GM23338 (cell line): Measurements from ENCODE around the gene ST6GALNAC1. TPM values are rescaled to one million over a fixed set of nuclear protein-coding genes. Genes with fewer than 3 reads are reported as not detected.
"Not testable (repeated sequence)": the region's sequence is repeated elsewhere in the genome, so short reads cannot be mapped to it uniquely, and the experiment has no call there.

Source experiments
- ATAC-seq: fragments of 200-7000 bp; cut with Tn5 transposase; 3 replicates; pipeline ENCODE4 v1.9.1; 2020
- DNase-seq: peaks from one replicate; pipeline ENCODE4 v3.0.0-alpha.2; 2015; ENCODE audit warnings: low spot score
- H2AFZ ChIP-seq: fragments of 200-600 bp; sonication (generic); 2 replicates; pipeline ENCODE4 v1.8.0; 2016; ENCODE audit warnings: antibody characterized with exemption, mild to moderate bottlenecking, moderate library complexity
- H3F3A ChIP-seq: fragments of 200-600 bp; sonication (generic); replicated peaks from 2 replicates; pipeline ENCODE4 v1.8.0; 2017; ENCODE audit warnings: antibody characterized with exemption, mixed run types, low read depth
- H3K27ac ChIP-seq: fragments of 200-600 bp; sonication (generic); 2 replicates; pipeline ENCODE4 v1.6.1; 2016; ENCODE audit warnings: low read depth
- H3K27me3 ChIP-seq: fragments of 200-600 bp; sonication (generic); 2 replicates; pipeline ENCODE4 v1.8.0; 2016; ENCODE audit warnings: mild to moderate bottlenecking, mixed run types, moderate library complexity; ENCODE audit not compliant: insufficient read depth
- H3K36me3 ChIP-seq: fragments of 200-600 bp; sonication (generic); 2 replicates; pipeline ENCODE4 v1.8.0; 2016; ENCODE audit warnings: mild to moderate bottlenecking; ENCODE audit not compliant: insufficient read depth
- H3K4me1 ChIP-seq: fragments of 200-600 bp; sonication (generic); 2 replicates; pipeline ENCODE4 v1.8.0; 2016; ENCODE audit warnings: mild to moderate bottlenecking, moderate library complexity; ENCODE audit not compliant: insufficient read depth
- H3K4me2 ChIP-seq: fragments of 200-600 bp; sonication (generic); 2 replicates; pipeline ENCODE4 v1.7.1; 2017; ENCODE audit warnings: mixed run types
- H3K4me3 ChIP-seq: fragments of 200-600 bp; sonication (generic); 2 replicates; pipeline ENCODE4 v1.6.1; 2016; ENCODE audit warnings: mixed run types
- H3K79me2 ChIP-seq: fragments of 200-600 bp; sonication (generic); replicated peaks from 2 replicates; pipeline ENCODE4 v1.8.0; 2017; ENCODE audit warnings: mild to moderate bottlenecking; ENCODE audit not compliant: insufficient read depth
- H3K9me2 ChIP-seq: fragments of 200-600 bp; sonication (generic); 2 replicates; pipeline ENCODE4 v1.8.0; 2017; ENCODE audit not compliant: insufficient read depth
- H4K20me1 ChIP-seq: fragments of 200-600 bp; sonication (generic); replicated peaks from 2 replicates; pipeline ENCODE4 v1.8.0; 2017; ENCODE audit warnings: mild to moderate bottlenecking; ENCODE audit not compliant: insufficient read depth
- H3K27ac Mint-ChIP-seq: 2 replicates; pipeline ENCODE4 v1.8.0; 2020; ENCODE audit warnings: inconsistent platforms, mild to moderate bottlenecking, moderate library complexity, mixed read lengths
- H3K27me3 Mint-ChIP-seq: 3 replicates; pipeline ENCODE4 v1.8.0; 2022; ENCODE audit warnings: low read depth, mild to moderate bottlenecking, moderate library complexity, mixed read lengths, inconsistent platforms; ENCODE audit not compliant: insufficient read depth, poor library complexity
- H3K36me3 Mint-ChIP-seq: 3 replicates; pipeline ENCODE4 v1.8.0; 2021; ENCODE audit warnings: low read depth, mild to moderate bottlenecking, inconsistent platforms, moderate library complexity, mixed read lengths
- H3K4me1 Mint-ChIP-seq: 3 replicates; pipeline ENCODE4 v1.8.0; 2020; ENCODE audit warnings: mild to moderate bottlenecking, inconsistent platforms, mixed read lengths
- H3K4me3 Mint-ChIP-seq: 3 replicates; pipeline ENCODE4 v1.8.0; 2021; ENCODE audit warnings: moderate library complexity, mild to moderate bottlenecking, inconsistent platforms, mixed read lengths
- H3K9me3 Mint-ChIP-seq: 3 replicates; pipeline ENCODE4 v1.8.0; 2020; ENCODE audit warnings: moderate library complexity, mild to moderate bottlenecking, inconsistent platforms, mixed read lengths
- CREB1 ChIP-seq: fragments of 250-450 bp; sonication (Bioruptor Pico); IDR thresholded peaks from 2 replicates; pipeline ENCODE4 v1.5.0; 2020; ENCODE audit warnings: low read depth, mild to moderate bottlenecking, moderate library complexity
- CTCF ChIP-seq, 2 experiments: fragments of 200-600 bp in 1 of 2; sonication (generic) in 1 of 2; conservative IDR thresholded peaks; 2 replicates each; pipeline versions ENCODE4 v1.5.1 to v1.6.1; 2016 to 2017; ENCODE audit warnings: antibody characterized with exemption in 2 of 2, low read depth in 2 of 2, mild to moderate bottlenecking in 2 of 2, moderate library complexity in 1 of 2
- ETS1 ChIP-seq: IDR thresholded peaks from 2 replicates; pipeline ENCODE4 v1.6.1; 2016; ENCODE audit warnings: antibody characterized with exemption
- EZH2 ChIP-seq: fragments of 200-600 bp; sonication (generic); IDR thresholded peaks from one replicate; pipeline ENCODE4 v1.8.0; 2017; ENCODE audit warnings: antibody characterized with exemption, mild to moderate bottlenecking, low read depth; ENCODE audit not compliant: unreplicated experiment
- EZH2phosphoT487 ChIP-seq: fragments of 200-600 bp; sonication (generic); IDR thresholded peaks from one replicate; pipeline ENCODE4 v1.8.1; 2018; ENCODE audit warnings: antibody characterized with exemption; ENCODE audit not compliant: unreplicated experiment
- JUNB ChIP-seq: IDR thresholded peaks from one replicate; pipeline ENCODE4 v1.6.1; 2016; ENCODE audit warnings: antibody characterized with exemption; ENCODE audit not compliant: unreplicated experiment
- NANOG ChIP-seq: IDR thresholded peaks from 2 replicates; pipeline ENCODE4 v1.6.1; 2016; ENCODE audit warnings: antibody characterized with exemption, borderline replicate concordance
- POLR2AphosphoS5 ChIP-seq: IDR thresholded peaks from 2 replicates; pipeline ENCODE4 v1.6.1; 2016; ENCODE audit warnings: antibody characterized with exemption, low read depth
- REST ChIP-seq: IDR thresholded peaks from one replicate; pipeline ENCODE4 v1.6.1; 2018; ENCODE audit warnings: antibody characterized with exemption; ENCODE audit not compliant: unreplicated experiment
- STAT1 ChIP-seq: IDR thresholded peaks from one replicate; pipeline ENCODE4 v1.6.1; 2016; ENCODE audit warnings: antibody characterized with exemption; ENCODE audit not compliant: unreplicated experiment
- ZNF114 ChIP-seq: fragments of 250-450 bp; sonication (Bioruptor Pico); IDR thresholded peaks from 2 replicates; pipeline ENCODE4 v1.5.0; 2020; ENCODE audit warnings: mild to moderate bottlenecking, moderate library complexity
- polyA plus RNA-seq: library from polyadenylated mRNA; unstranded; fragments of >200 nt; fragmentation: Nextera tagmentation; extraction: Ambion mirVana; gene quantifications from 2 replicates; pipeline ENCODE4 v1.2.1, GENCODE V29; 2016
- total RNA-seq: library from RNA; depleted of rRNA; stranded (reverse); fragments of >200 nt; shearing (Covaris generic); gene quantifications from 2 replicates; pipeline ENCODE4 v1.2.3, GENCODE V29; 2014

ST6GALNAC1 gene
- total and polyA plus RNA-seq, 2 experiments from 2014 or later = not detected

- H3K9me2 ChIP-seq, H3K36me3 ChIP-seq, H3K4me3 ChIP-seq, H3K36me3 Mint-ChIP-seq, H3K27me3 Mint-ChIP-seq, H3F3A ChIP-seq, H3K27ac Mint-ChIP-seq, H4K20me1 ChIP-seq, H3K27me3 ChIP-seq, H3K9me3 Mint-ChIP-seq, H3K27ac ChIP-seq, H3K4me3 Mint-ChIP-seq, DNase-seq, ATAC-seq, H3K79me2 ChIP-seq, H3K4me2 ChIP-seq: not testable (repeated sequence)
- peaks cover 14% of the 10 kb centered on the region for H3K4me1 ChIP-seq
- H3K4me1 Mint-ChIP-seq = peaks cover 27% of the 10 kb centered on the region
- 0 out of 2 replicates have a peak overlapping the region, but pooled peaks have one; percentile 10 for H2AFZ ChIP-seq
These were observed 6.9 kb downstream of the ST6GALNAC1 start for GRCh38 chr17:76636486-76637206.

GRCh38 chr17:76635659-76636360 is 7.7 kb downstream of the ST6GALNAC1 start:
- peaks cover 10% of the 10 kb centered on the region for H3K27me3 Mint-ChIP-seq
- no peaks in the 10 kb centered on the region for H3K27me3 ChIP-seq
- H3K79me2 ChIP-seq = no peaks in the 10 kb centered on the region
- H3K4me3 Mint-ChIP-seq = no peak overlapping the region
- no peak overlapping the region for H3K27ac Mint-ChIP-seq
- no peak overlapping the region for H3K4me3 ChIP-seq
- H3K36me3 ChIP-seq = no peaks in the 10 kb centered on the region
- no peak overlapping the region for H3K27ac ChIP-seq
- H3K4me1 ChIP-seq = peaks cover 6% of the 10 kb centered on the region
- DNase-seq (no peak), ATAC-seq (no peak)
- no peaks in the 10 kb centered on the region for H3K36me3 Mint-ChIP-seq
- H3K9me2 ChIP-seq = no peaks in the 10 kb centered on the region
- 0 out of 2 replicates have a peak overlapping the region, but pooled peaks have one; percentile 10 for H2AFZ ChIP-seq
- H3K4me1 Mint-ChIP-seq = peaks cover 20% of the 10 kb centered on the region
- H3K4me2 ChIP-seq = no peak overlapping the region
- H4K20me1 ChIP-seq = no peaks in the 10 kb centered on the region
- H3F3A ChIP-seq = no peaks in the 10 kb centered on the region
- H3K9me3 Mint-ChIP-seq = no peaks in the 10 kb centered on the region
- no peak for TF ChIP-seq EZH2
- no peak for TF ChIP-seq POLR2AphosphoS5
- TF ChIP-seq STAT1 = no peak
- no peak for TF ChIP-seq ZNF114 (CRISPR knock-in tag)
- no peak for TF ChIP-seq JUNB
- no peak for TF ChIP-seq CTCF (conservative IDR thresholded peaks at IDR 0.05; ENCODE audit: low read depth in 2 of 2)
- no peak for TF ChIP-seq REST
- TF ChIP-seq CREB1 (CRISPR knock-in tag) = no peak
- TF ChIP-seq EZH2phosphoT487 = no peak
- no peak for TF ChIP-seq NANOG
- TF ChIP-seq ETS1 = no peak
